T-helper 1 cell treated with Interleukin-12 subunit alpha and Interleukin-12 subunit beta and Interleukin-4 antibody, amounts not matched to agents 30 ng/mL and 1 ng/mL, for 36 hours (primary cell): ENCODE data around the gene LCMT2. TPM values are rescaled to one million over a fixed set of nuclear protein-coding genes. Genes with fewer than 3 reads are reported as not detected.

ENCODE experiments used
- intact Hi-C: fragments of 100-400 bp; cut with micrococcal nuclease; formaldehyde crosslinking; loops from one replicate; pipeline ENCODE4 v1.15.1; 2024
- total RNA-seq: library from RNA; stranded (reverse); gene quantifications from 2 replicates; pipeline ENCODE4 v1.2.3, GENCODE V29; 2022

Gene LCMT2
- total RNA-seq, 1 donor from 2014 or later: 10.5 TPM

DNA sequence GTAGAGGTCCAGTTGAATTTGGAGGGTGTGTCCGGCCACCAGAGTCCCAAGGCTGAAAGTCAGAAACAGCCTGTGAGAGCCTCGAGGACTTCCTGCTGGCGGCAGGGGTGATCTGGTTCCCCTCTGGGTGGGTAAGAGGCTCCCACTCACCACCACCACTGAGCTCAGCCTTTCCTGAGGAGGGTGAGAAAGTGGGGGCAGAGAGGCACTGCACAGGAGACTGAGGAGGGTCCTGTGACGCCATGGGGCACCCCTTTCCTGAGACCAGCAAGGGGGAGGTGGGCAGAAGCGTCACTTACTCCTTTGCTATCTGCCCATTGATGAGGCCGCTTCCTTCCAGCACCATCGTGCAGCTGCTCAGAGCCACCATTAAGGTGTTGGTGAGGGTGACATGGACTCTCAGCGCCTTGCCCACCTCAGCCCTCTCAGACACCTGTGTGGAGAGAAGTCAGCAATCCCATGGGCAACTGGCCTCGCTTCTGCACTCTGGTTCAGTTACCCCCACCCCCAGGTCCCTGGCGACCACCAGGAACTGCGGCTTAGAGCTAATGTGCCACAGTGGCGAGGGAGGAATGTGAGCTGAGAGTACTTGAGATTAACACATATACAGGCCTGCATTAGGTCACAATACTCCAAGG, 53.7 kb downstream of the LCMT2 start:
- intact Hi-C loops: no loop called here

DNA sequence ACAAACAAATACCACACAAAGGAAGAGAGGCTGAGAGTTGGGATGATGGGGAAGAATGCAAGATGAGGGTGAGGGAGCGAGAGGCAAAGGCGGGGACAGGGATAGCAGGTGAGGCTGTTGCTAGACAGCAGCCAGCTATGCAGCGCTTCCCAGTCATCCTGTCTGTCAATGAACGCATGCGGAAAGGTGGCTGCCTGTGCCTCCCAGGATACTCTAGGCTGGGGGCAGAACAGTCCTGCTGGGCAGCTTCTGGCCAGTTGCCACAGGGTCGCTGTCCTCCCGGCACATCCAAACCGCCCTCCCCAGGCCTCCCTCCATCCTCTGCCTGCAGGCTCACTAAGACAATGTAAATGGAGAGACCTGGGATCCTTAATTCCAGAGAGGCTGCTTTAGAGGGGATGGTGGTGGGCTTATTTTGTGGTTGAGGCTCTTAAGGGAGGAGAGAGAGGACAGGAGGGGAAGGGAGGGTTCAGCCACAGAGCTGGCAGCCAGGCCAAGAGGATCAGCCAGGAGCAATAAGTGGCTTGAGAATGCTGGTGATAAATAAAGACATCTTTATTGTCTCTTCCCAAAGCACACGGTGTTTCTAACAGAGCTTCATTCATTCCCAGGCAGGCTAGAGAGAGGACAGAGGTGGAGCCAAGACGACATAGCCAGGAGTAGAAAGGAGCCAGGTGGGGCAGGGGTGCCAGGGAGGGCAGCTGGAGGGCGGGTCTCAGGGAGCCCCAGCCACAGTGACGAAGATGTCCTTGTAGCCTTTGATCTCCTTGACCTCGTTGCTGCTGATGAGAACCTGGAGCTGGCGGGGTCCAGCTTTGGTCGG, 54.4 kb downstream of the LCMT2 start:
- intact Hi-C loops: no loop called here

DNA sequence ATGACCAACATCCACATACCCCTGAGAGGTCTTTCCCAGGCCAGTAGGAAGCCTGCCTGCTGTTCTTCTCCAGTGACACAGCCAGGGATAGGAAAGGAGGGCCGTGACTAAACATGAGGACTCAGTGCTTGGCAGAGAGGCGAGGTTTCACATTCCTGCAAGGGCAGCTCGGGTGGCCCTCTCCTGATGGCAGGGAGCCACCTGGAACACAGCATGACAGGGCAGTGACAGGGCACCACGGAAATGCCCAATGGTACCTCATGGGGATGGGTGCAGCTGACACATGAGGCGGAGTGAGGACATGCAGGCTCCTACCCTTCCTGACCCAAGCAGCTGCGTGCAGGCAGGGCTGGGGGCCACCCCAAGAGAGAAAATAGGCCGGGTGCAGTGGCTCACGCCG, 56.2 kb downstream of the LCMT2 start:
- intact Hi-C loops: no loop called here

Other genes starting within 250 kb of the LCMT2 start
- 41.2 and 48.5 TPM in 2 replicates for gene UBR1, start 224.5 kb downstream of the LCMT2 start, total RNA-seq
- gene TMEM62, start 197.0 kb downstream of the LCMT2 start, total RNA-seq: 20.5 and 24.8 TPM in 2 replicates
- 71.9 and 77.8 TPM in 2 replicates for gene CCNDBP1, start 145.2 kb downstream of the LCMT2 start, total RNA-seq
- not detected in 2 replicates for gene EPB42, start 109.6 kb downstream of the LCMT2 start, total RNA-seq
- gene TGM5, start 63.6 kb downstream of the LCMT2 start, total RNA-seq: 0.20 and 0.39 TPM in 2 replicates
- not detected in 2 replicates for gene TGM7, start 28.3 kb downstream of the LCMT2 start, total RNA-seq
- gene ZSCAN29, start 40.5 kb upstream of the LCMT2 start, total RNA-seq: 32.6 and 34.6 TPM in 2 replicates
- gene TUBGCP4, start 40.5 kb upstream of the LCMT2 start, total RNA-seq: 26.9 and 34.2 TPM in 2 replicates
- gene TP53BP1, start 162.6 kb upstream of the LCMT2 start, total RNA-seq: 32.0 and 35.5 TPM in 2 replicates
- gene MAP1A, start 187.0 kb upstream of the LCMT2 start, total RNA-seq: 14.6 and 15.0 TPM in 2 replicates